Testis (tissue), 3 donors: ENCODE results near the gene PEAR1. TPM values are rescaled to one million over a fixed set of nuclear protein-coding genes. Genes with fewer than 3 reads are reported as not detected.

Experiments
- DNase-seq: peaks from one replicate; pipeline ENCODE4 v3.0.0-alpha.2; 2019
- H3K27ac ChIP-seq, 2 donors: fragments of 200-600 bp; sonication (generic); one replicate each; pipeline ENCODE4 v1.5.1; 2019
- H3K27me3 ChIP-seq: fragments of 200-600 bp; sonication (generic); one replicate; pipeline ENCODE4 v1.5.1; 2019
- H3K36me3 ChIP-seq: fragments of 200-600 bp; sonication (generic); one replicate; pipeline ENCODE4 v1.5.1; 2017; ENCODE audit warnings: low read depth; ENCODE audit errors: missing control alignments
- H3K4me1 ChIP-seq: fragments of 200-600 bp; sonication (generic); one replicate; pipeline ENCODE4 v1.5.1; 2019
- H3K4me3 ChIP-seq, 2 donors: fragments of 200-600 bp; sonication (generic); one replicate each; pipeline ENCODE4 v1.5.1; 2017 to 2019
- H3K9me3 ChIP-seq: fragments of 200-600 bp; sonication (generic); one replicate; pipeline ENCODE4 v1.5.1; 2017
- POLR2A ChIP-seq: fragments of 450-650 bp; IDR thresholded peaks from one replicate; pipeline ENCODE4 v1.6.1; 2017; ENCODE audit warnings: antibody characterized with exemption, mild to moderate bottlenecking, moderate library complexity
- WGBS, 2 donors: methylation state at CpG; one replicate each; pipeline ENCODE4 v1.1.5; 2018; 5-methylcytosine and 5-hydroxymethylcytosine counted together
- intact Hi-C: fragments of 100-400 bp; cut with DNase I; formaldehyde crosslinking; loops from one replicate; pipeline ENCODE4 v1.15.1; 2023; ENCODE audit warnings: low total_unique reads
- polyA plus RNA-seq: library from polyadenylated mRNA; stranded (reverse); fragments of 350-450 nt; fragmentation: Illumina TruSeq; extraction: RNeasy Lipid Tissue Mini Kit (QIAGEN cat#74804); gene quantifications from one replicate; pipeline ENCODE4 v1.2.3, GENCODE V29; 2014; ENCODE audit warnings: low read depth, low replicate concordance; ENCODE audit not compliant: insufficient read depth
- total RNA-seq, 2 donors: library from RNA; depleted of rRNA; stranded (reverse); fragments of >200 nt; gene quantifications; one replicate each; pipeline ENCODE4 v1.2.3, GENCODE V29; 2016
- TF ChIP-seq, protein P1 (sequence below), 3 experiments: fragments of 450-650 bp in 2 of 3; fragments of 200-600 bp in 1 of 3; sonication (generic) in 1 of 3; IDR thresholded peaks; one replicate each; pipeline ENCODE4 v1.5.1; 2016 to 2019; ENCODE audit warnings: antibody characterized with exemption in 3 of 3, mild to moderate bottlenecking in 2 of 3, moderate library complexity in 1 of 3

Gene PEAR1
- total and polyA plus RNA-seq, 3 donors from 2014 or later, result 10.5 to 13.8 (median 13.8) TPM

DNA sequence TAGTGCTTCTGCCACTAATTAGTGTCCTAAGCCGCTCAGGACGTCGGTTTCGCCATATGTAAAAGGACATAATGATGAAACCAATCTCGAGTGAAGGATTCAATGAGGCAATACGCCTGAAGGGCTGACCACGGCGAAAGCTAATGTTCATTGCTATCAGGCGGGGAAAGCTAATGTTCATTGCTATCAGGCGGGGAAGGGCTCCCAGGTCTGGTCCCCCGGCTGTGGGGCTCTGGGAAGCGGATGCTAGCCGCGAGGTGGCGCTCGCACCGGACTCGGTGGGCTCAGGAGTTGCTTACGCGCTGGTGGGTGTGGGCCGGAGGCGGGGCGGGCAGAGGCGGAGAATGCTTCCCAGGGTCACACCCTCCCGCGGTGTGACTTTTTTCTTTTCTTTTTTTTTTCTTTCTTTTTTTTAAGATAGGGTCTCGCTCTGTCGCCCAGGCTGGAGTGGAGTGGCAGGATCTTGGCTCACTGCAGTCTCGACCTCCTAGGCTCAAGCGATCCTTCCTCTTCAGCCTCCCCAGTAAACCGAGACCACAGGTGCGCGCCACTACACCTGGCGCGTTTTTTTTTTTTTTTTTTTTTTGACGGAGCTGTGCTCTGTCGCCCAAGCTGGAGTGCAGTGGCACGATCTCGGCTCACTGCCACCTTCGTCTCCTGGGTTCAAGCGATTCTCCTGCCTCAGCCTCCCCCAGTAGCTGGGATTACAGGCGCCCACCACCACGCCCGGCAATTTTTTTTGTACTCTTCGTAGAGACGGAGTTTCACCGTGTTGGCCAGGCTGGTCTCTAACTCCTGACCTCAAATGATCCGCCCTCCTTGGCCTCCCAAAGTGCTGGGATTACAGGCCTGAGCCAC lies 1.1 kb upstream of the PEAR1 start:
- peak; percentile 94 for DNase-seq
- Histone ChIP-seq H3K4me3 (peak overlapping the region in 1 of 2 donors; percentile 58), H3K36me3 (no peaks in the 10 kb centered on the region), H3K9me3 (no peaks in the 10 kb centered on the region), H3K27ac (peak overlapping the region; percentile 73 to 90), H3K27me3 (no peaks in the 10 kb centered on the region), H3K4me1 (peaks cover 15% of the 10 kb centered on the region)
- 6 to 11% methylated on average over 30 to 48 of the region's 48 CpGs for WGBS, 2 donors
- no peak for TF ChIP-seq POLR2A
- TF ChIP-seq, protein P1, sequence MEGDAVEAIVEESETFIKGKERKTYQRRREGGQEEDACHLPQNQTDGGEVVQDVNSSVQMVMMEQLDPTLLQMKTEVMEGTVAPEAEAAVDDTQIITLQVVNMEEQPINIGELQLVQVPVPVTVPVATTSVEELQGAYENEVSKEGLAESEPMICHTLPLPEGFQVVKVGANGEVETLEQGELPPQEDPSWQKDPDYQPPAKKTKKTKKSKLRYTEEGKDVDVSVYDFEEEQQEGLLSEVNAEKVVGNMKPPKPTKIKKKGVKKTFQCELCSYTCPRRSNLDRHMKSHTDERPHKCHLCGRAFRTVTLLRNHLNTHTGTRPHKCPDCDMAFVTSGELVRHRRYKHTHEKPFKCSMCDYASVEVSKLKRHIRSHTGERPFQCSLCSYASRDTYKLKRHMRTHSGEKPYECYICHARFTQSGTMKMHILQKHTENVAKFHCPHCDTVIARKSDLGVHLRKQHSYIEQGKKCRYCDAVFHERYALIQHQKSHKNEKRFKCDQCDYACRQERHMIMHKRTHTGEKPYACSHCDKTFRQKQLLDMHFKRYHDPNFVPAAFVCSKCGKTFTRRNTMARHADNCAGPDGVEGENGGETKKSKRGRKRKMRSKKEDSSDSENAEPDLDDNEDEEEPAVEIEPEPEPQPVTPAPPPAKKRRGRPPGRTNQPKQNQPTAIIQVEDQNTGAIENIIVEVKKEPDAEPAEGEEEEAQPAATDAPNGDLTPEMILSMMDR (IDR thresholded peaks at IDR 0.05), result peak; percentile 67 to 83 (median 71)
- intact Hi-C loops, result no loop called here

DNA sequence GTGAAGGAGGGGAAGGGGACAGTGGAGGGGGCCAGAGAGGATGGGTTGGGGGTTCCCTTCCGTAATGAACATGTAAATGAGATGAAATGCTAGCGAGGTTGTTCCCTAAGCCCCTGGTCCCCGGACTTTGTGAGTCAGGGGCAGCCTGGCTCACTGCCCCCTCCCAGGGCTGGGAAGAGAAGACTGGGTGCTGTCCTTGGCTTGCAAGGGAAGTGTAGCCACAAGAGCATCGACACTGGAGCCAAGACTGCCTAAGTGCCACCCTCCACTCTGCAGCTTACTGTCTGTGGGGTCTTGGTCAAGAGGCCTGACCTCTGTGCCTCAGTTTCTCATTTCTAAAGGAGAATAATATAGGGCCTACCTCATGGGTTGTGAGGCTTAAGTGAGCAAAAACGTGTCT lies 483 bp downstream of the PEAR1 start:
- intact Hi-C loops, result no loop called here
- Histone ChIP-seq H3K4me1 (peaks cover 20% of the 10 kb centered on the region), H3K36me3 (no peaks in the 10 kb centered on the region), H3K27ac (peak overlapping the region; percentile 73 to 90), H3K9me3 (no peaks in the 10 kb centered on the region), H3K27me3 (no peaks in the 10 kb centered on the region), H3K4me3 (peak overlapping the region; percentile 45 to 58)
- WGBS, 2 donors, result 14 to 25% methylated on average over 5 of the region's 5 CpGs
- TF ChIP-seq, protein P1 (IDR thresholded peaks at IDR 0.05), result no peak
- TF ChIP-seq POLR2A, result no peak
- no peak for DNase-seq

DNA sequence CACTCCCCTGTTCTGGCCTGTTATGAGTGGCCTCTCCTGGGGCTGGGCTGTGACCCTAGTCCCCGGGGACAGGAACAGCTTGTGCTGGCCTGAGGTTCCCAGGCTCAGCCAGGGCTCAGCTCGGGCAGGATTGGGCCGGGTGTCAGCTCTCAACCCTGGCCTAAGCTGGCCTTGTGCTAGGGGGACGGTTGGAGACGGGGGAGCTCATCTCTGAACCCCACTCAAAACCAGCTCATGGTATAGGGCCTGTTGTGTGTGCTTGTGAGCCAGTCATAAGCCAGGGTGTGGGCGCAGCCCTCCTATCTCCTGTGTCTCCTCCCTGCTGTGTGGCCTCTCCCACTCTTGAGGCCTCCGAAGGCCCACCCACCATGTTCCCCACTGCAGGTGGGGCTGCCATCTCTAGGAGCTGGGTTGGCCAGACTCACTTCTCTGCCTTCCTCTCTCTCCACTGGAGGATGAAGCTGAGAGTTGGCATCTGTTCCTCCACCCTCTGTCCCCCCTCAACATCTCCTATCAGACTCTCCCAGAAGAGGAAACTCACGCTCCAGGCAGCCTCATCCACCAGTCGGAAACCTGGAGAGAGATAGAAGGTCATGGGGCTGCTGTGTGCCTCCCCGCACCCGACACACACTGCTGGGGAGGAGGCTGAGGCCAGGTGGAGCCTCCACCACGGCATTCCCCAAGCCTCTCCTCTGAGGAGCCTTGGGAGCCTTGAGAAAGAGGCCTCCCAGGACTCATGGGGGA lies 1.4 kb downstream of the PEAR1 start:
- TF ChIP-seq POLR2A, result no peak
- TF ChIP-seq, protein P1 (IDR thresholded peaks at IDR 0.05), result no peak
- WGBS, 2 donors, result 50 to 62% methylated on average over 5 to 12 of the region's 12 CpGs
- Histone ChIP-seq H3K4me3 (peak overlapping the region in 1 of 2 donors; percentile 58), H3K27ac (peak overlapping the region; percentile 73 to 90), H3K9me3 (no peaks in the 10 kb centered on the region), H3K4me1 (peaks cover 21% of the 10 kb centered on the region), H3K27me3 (no peaks in the 10 kb centered on the region), H3K36me3 (no peaks in the 10 kb centered on the region)
- intact Hi-C loops, result no loop called here
- DNase-seq, result peak; percentile 65

- intact Hi-C loops, result no loop called here
Measured at GRCh38 chr1:156895455-156895812, 1.9 kb downstream of the PEAR1 start.

More at GRCh38 chr1:156895455-156895812, 1.9 kb downstream of the PEAR1 start:
- Histone ChIP-seq H3K4me1 (peaks cover 25% of the 10 kb centered on the region), H3K27ac (peak overlapping the region; percentile 73 to 90), H3K36me3 (no peaks in the 10 kb centered on the region), H3K4me3 (peak overlapping the region in 1 of 2 donors; percentile 58), H3K27me3 (no peaks in the 10 kb centered on the region), H3K9me3 (no peaks in the 10 kb centered on the region)
- DNase-seq, result no peak
- WGBS, 2 donors, result 56 to 85% methylated on average over 4 of the region's 4 CpGs
- TF ChIP-seq, protein P1 (IDR thresholded peaks at IDR 0.05), result no peak
- no peak for TF ChIP-seq POLR2A
